Caco-2 (cell line): Measurements from ENCODE around the gene HP1BP3. TPM values are rescaled to one million over a fixed set of nuclear protein-coding genes. Genes with fewer than 3 reads are reported as not detected.

ENCODE experiments used
- BruUV-seq: library from RNA; stranded (reverse); fragments of 400-500 nt; replicated peaks from 2 replicates; lab custom pipeline; 2021; lab: Mats Ljungman, UMichigan
- CTCF ChIA-PET: fragments of 300-600 bp; sonication (Branson Sonifier 250); formaldehyde crosslinking; loops from one replicate; lab custom pipeline; 2022; ENCODE audit warnings: antibody characterized with exemption; lab: Charles Lee
- POLR2A ChIA-PET: fragments of 300-600 bp; sonication (Branson Sonifier 250); formaldehyde crosslinking; loops from one replicate; lab custom pipeline; 2022; ENCODE audit warnings: antibody characterized with exemption; lab: Charles Lee
- DNase-seq, 2 experiments: peaks; one replicate each; pipeline versions ENCODE4 v3.0.0 to v3.0.0-alpha.2; 2020 to 2022
- H3K27me3 ChIP-seq: replicated peaks from 2 replicates; pipeline ENCODE4 v1.6.0; 2011; ENCODE audit warnings: low read length; ENCODE audit not compliant: control insufficient read depth, insufficient read depth
- H3K36me3 ChIP-seq: 2 replicates; pipeline ENCODE4 v1.5.1; 2011; ENCODE audit warnings: low read length; ENCODE audit not compliant: control insufficient read depth, insufficient read depth
- H3K4me1 ChIP-seq: fragments of 250-450 bp; sonication (Bioruptor Pico); 2 replicates; pipeline ENCODE4 v1.5.1; 2020; ENCODE audit warnings: mild to moderate bottlenecking
- H3K4me3 ChIP-seq: 2 replicates; pipeline ENCODE4 v1.5.1; 2011; ENCODE audit warnings: low read depth, mild to moderate bottlenecking, control low read depth, low read length
- H3K9me3 ChIP-seq: fragments of 250-450 bp; sonication (Bioruptor Pico); 2 replicates; pipeline ENCODE4 v1.5.1; 2020; ENCODE audit warnings: mild to moderate bottlenecking, moderate library complexity
- H3K27ac Mint-ChIP-seq: one replicate; pipeline ENCODE4 v1.8.0; 2022; ENCODE audit warnings: mixed read lengths; ENCODE audit not compliant: unreplicated experiment
- H3K27me3 Mint-ChIP-seq: one replicate; pipeline ENCODE4 v1.8.0; 2022; ENCODE audit warnings: mixed read lengths; ENCODE audit not compliant: insufficient read depth, unreplicated experiment
- H3K36me3 Mint-ChIP-seq: one replicate; pipeline ENCODE4 v1.8.0; 2022; ENCODE audit warnings: mild to moderate bottlenecking, mixed read lengths; ENCODE audit not compliant: insufficient read depth, unreplicated experiment
- H3K4me1 Mint-ChIP-seq: one replicate; pipeline ENCODE4 v1.8.0; 2022; ENCODE audit warnings: low read depth, mixed read lengths; ENCODE audit not compliant: unreplicated experiment
- H3K4me3 Mint-ChIP-seq: one replicate; pipeline ENCODE4 v1.8.0; 2022; ENCODE audit warnings: mild to moderate bottlenecking, moderate library complexity, mixed read lengths; ENCODE audit not compliant: unreplicated experiment
- H3K9me3 Mint-ChIP-seq: one replicate; pipeline ENCODE4 v1.8.0; 2022; ENCODE audit warnings: mixed read lengths; ENCODE audit not compliant: unreplicated experiment
- intact Hi-C: fragments of 100-400 bp; cut with micrococcal nuclease; formaldehyde crosslinking; loops from one replicate; pipeline ENCODE4 v1.10.0; 2022; ENCODE audit not compliant: unreplicated experiment
- total RNA-seq: library from RNA; stranded (reverse); gene quantifications from 2 replicates; pipeline ENCODE4 v1.2.3, GENCODE V29; 2022
- TF ChIP-seq, protein P1 (sequence below), 2 experiments: fragments of 200-600 bp in 1 of 2; IDR thresholded peaks; 1 replicate in 1 of 2; 2 replicates in 1 of 2; pipeline versions ENCODE4 v1.5.1 to v1.8.0; 2011 to 2022; ENCODE audit warnings: antibody characterized with exemption in 1 of 2, control low read depth in 1 of 2, inconsistent platforms in 1 of 2, low read depth in 1 of 2, low read length in 1 of 2, mild to moderate bottlenecking in 1 of 2, moderate library complexity in 1 of 2; ENCODE audit not compliant: insufficient read depth in 1 of 2, severe bottlenecking in 1 of 2, unreplicated experiment in 1 of 2

The HP1BP3 gene
- total RNA-seq, 1 experiment from 2014 or later, result 240 TPM

DNA sequence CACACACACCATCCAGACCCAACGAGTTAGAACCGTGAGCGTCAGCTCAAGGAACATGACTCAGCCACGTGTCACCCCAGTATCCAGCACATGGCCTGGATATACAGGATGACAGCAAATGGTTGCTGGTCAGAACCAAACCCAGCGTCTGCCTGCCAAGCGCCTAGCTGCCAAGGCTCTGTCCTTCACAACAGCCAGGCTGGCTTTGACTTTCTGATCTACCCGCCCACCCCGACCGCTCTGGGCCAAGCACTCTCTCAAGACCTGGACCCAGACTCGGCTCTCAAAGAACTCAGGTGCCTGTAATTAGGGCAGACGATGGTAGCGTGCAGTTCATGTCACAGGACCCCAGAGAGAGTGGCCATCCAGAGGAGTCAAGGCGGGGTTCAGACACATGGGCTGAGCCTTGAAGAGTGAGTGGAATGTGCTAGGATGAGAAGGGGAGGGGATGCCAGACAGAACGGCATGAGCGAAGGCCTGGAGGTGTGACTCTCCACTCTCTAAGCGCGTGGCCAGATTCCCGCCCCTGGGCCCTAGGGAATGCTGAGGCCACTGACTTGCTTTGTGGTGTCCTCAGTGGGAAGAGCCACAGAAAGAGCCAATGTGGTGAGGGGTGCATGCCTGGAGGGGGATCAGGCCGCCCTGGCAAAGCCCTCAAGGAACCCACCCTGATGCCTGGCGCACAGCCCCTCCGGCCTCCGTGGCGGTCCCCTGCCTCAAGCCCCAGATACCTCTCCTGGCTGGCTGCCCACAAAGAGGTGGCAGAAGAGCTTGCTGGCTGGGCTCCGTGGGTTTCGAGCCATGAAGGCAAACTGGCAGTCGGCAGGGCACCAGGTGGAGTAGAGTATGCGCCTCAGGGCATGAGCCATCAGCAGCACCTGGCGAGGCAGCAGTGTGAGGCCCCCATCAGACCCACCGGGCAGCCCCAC is 61.7 kb downstream of the HP1BP3 start:
- no peaks in the 10 kb centered on the region for H3K36me3 ChIP-seq
- no peak overlapping the region for H3K27ac Mint-ChIP-seq
- CTCF ChIA-PET, result no interaction called here
- no peaks in the 10 kb centered on the region for H3K27me3 Mint-ChIP-seq
- TF ChIP-seq, protein P1, sequence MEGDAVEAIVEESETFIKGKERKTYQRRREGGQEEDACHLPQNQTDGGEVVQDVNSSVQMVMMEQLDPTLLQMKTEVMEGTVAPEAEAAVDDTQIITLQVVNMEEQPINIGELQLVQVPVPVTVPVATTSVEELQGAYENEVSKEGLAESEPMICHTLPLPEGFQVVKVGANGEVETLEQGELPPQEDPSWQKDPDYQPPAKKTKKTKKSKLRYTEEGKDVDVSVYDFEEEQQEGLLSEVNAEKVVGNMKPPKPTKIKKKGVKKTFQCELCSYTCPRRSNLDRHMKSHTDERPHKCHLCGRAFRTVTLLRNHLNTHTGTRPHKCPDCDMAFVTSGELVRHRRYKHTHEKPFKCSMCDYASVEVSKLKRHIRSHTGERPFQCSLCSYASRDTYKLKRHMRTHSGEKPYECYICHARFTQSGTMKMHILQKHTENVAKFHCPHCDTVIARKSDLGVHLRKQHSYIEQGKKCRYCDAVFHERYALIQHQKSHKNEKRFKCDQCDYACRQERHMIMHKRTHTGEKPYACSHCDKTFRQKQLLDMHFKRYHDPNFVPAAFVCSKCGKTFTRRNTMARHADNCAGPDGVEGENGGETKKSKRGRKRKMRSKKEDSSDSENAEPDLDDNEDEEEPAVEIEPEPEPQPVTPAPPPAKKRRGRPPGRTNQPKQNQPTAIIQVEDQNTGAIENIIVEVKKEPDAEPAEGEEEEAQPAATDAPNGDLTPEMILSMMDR (IDR thresholded peaks at IDR 0.05; ENCODE audit: insufficient read depth in 1 of 2, low read depth in 1 of 2, low read length in 1 of 2, severe bottlenecking in 1 of 2, unreplicated experiment in 1 of 2), result no peak
- BruUV-seq, result no TSS peak
- peaks cover 13% of the 10 kb centered on the region for H3K4me1 Mint-ChIP-seq
- no peaks in the 10 kb centered on the region for H3K9me3 ChIP-seq
- no peaks in the 10 kb centered on the region for H3K9me3 Mint-ChIP-seq
- no peaks in the 10 kb centered on the region for H3K4me1 ChIP-seq
- no peak overlapping the region for H3K4me3 ChIP-seq
- POLR2A ChIA-PET, result no interaction called here
- no peaks in the 10 kb centered on the region for H3K27me3 ChIP-seq
- no peak overlapping the region for H3K4me3 Mint-ChIP-seq
- no peaks in the 10 kb centered on the region for H3K36me3 Mint-ChIP-seq
- intact Hi-C loops, result no loop called here
- no peak for DNase-seq

DNA sequence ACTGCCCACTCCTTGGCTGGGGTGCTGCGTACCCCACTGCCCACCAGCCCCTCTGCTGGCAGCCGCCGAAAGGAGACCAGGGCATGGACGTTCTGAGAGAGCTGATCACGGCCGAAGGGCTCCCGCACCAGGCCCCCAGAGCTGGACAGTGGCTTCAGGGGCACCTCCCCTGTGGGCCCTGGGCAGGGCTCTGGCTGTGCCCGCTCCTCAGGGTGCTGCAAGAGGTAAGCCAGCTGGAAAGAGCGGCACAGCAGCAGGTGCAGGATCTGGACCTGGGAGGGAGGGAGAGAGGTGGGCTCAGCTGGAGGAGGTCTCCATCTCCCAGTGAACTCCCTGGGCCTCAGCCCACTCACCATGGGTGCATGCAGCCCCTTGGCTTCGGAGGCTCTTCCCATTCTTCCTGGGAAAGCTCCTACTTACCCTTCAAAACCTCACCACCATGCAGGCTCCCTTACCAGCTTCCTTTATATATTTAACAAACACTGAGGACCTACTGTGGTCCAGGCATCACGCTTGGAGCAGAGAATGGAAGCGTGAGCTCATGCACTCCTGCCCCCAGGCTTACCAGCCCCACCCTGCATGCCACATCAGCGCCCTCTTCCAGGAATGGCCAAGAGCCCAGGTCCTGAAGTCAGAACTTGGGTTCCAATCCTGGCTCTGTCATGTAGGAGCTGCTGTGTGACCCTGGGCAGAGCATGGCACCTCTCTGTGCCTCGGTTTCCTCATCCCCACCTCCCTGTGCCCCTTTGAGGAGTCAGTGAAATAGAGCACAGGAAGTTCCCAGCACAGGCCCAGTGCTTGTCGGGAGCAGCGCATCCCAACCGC is 62.5 kb downstream of the HP1BP3 start:
- H3K36me3 Mint-ChIP-seq, result no peaks in the 10 kb centered on the region
- H3K36me3 ChIP-seq, result no peaks in the 10 kb centered on the region
- no peak overlapping the region for H3K27ac Mint-ChIP-seq
- intact Hi-C loops, result no loop called here
- no peaks in the 10 kb centered on the region for H3K27me3 Mint-ChIP-seq
- no TSS peak for BruUV-seq
- no peak for DNase-seq
- no peaks in the 10 kb centered on the region for H3K9me3 Mint-ChIP-seq
- ChIA-PET POLR2A (interaction anchor here (0.5 kb wide), 1 partner anchor 249 kb away, joined by 5 read pairs; no protein-coding TSS in a partner anchor), CTCF (no interaction called here)
- TF ChIP-seq, protein P1 (IDR thresholded peaks at IDR 0.05; ENCODE audit: insufficient read depth in 1 of 2, low read depth in 1 of 2, low read length in 1 of 2, severe bottlenecking in 1 of 2, unreplicated experiment in 1 of 2), result no peak
- H3K27me3 ChIP-seq, result no peaks in the 10 kb centered on the region
- peaks cover 7% of the 10 kb centered on the region for H3K4me1 Mint-ChIP-seq
- H3K4me3 ChIP-seq, result no peak overlapping the region
- no peaks in the 10 kb centered on the region for H3K4me1 ChIP-seq
- H3K9me3 ChIP-seq, result no peaks in the 10 kb centered on the region
- no peak overlapping the region for H3K4me3 Mint-ChIP-seq
